Keratinocyte (primary cell): ENCODE results near the gene PCARE. TPM values are rescaled to one million over a fixed set of nuclear protein-coding genes. Genes with fewer than 3 reads are reported as not detected.

ENCODE experiments used
- DNase-seq: peaks from one replicate; pipeline ENCODE4 v3.0.0-alpha.2; 2011; ENCODE audit warnings: low read depth, missing footprints, low spot score
- FAIRE-seq: peaks from 2 replicates; lab custom pipeline; 2011; peaks lifted over from hg19 to GRCh38; lab: Jason Lieb, UNC
- H2AFZ ChIP-seq: 2 replicates; pipeline ENCODE4 v1.6.0; 2012; ENCODE audit warnings: low read length, control low read depth, inconsistent platforms; ENCODE audit not compliant: control insufficient read depth
- H3K27ac ChIP-seq: 2 replicates; pipeline ENCODE4 v1.5.1; 2011; ENCODE audit warnings: low read length; ENCODE audit not compliant: control insufficient read depth, insufficient read depth
- H3K27me3 ChIP-seq: 3 replicates; pipeline ENCODE4 v1.6.0; 2011; ENCODE audit warnings: low read length; ENCODE audit not compliant: control insufficient read depth, insufficient read depth; ENCODE audit errors: extremely low read depth
- H3K36me3 ChIP-seq, 2 experiments: 2 replicates in 1 of 2; 3 replicates in 1 of 2; pipeline ENCODE4 v1.5.1; 2011; ENCODE audit warnings: low read length in 2 of 2, mild to moderate bottlenecking in 1 of 2; ENCODE audit not compliant: control insufficient read depth in 2 of 2, insufficient read depth in 2 of 2; ENCODE audit errors: extremely low read depth in 1 of 2
- H3K4me1 ChIP-seq: 3 replicates; pipeline ENCODE4 v1.5.1; 2011; ENCODE audit warnings: low read length; ENCODE audit not compliant: control insufficient read depth, insufficient read depth; ENCODE audit errors: extremely low read depth
- H3K4me2 ChIP-seq: 3 replicates; pipeline ENCODE4 v1.6.0; 2011; ENCODE audit warnings: low read depth, low read length; ENCODE audit not compliant: control insufficient read depth, insufficient read depth; ENCODE audit errors: extremely low read depth
- H3K4me3 ChIP-seq, 3 experiments: fragments of 200-600 bp in 1 of 3; sonication (generic) in 1 of 3; 2 replicates in 2 of 3; 3 replicates in 1 of 3; pipeline ENCODE4 v1.5.1; 2011 to 2016; ENCODE audit warnings: low read length in 3 of 3, mild to moderate bottlenecking in 3 of 3, control low read depth in 2 of 3, inconsistent platforms in 1 of 3, low read depth in 1 of 3, mixed read lengths in 1 of 3, mixed run types in 1 of 3, moderate library complexity in 1 of 3; ENCODE audit not compliant: control insufficient read depth in 2 of 3, insufficient read depth in 2 of 3; ENCODE audit errors: extremely low read depth in 1 of 3
- H3K79me2 ChIP-seq: 2 replicates; pipeline ENCODE4 v1.6.0; 2012; ENCODE audit warnings: low read length; ENCODE audit not compliant: control insufficient read depth, insufficient read depth
- H3K9ac ChIP-seq: 3 replicates; pipeline ENCODE4 v1.6.0; 2011; ENCODE audit warnings: low read length; ENCODE audit not compliant: control insufficient read depth, insufficient read depth; ENCODE audit errors: extremely low read depth
- H3K9me1 ChIP-seq: 3 replicates; pipeline ENCODE4 v1.6.0; 2011; ENCODE audit warnings: low read length; ENCODE audit not compliant: control insufficient read depth, insufficient read depth; ENCODE audit errors: extremely low read depth
- H3K9me3 ChIP-seq: 2 replicates; pipeline ENCODE4 v1.5.1; 2012; ENCODE audit warnings: low read depth, low read length; ENCODE audit not compliant: control insufficient read depth
- H4K20me1 ChIP-seq: 3 replicates; pipeline ENCODE4 v1.6.0; 2011; ENCODE audit warnings: low read length; ENCODE audit not compliant: control insufficient read depth, insufficient read depth; ENCODE audit errors: extremely low read depth
- CTCF ChIP-seq, 3 experiments: IDR thresholded peaks in 1 of 3; conservative IDR thresholded peaks in 1 of 3; optimal IDR thresholded peaks in 1 of 3; 2 replicates in 2 of 3; 3 replicates in 1 of 3; pipeline versions ENCODE3 to v1.5.1; 2011; ENCODE audit warnings: low read length in 3 of 3, mild to moderate bottlenecking in 3 of 3, moderate library complexity in 2 of 3, control low read depth in 1 of 3, inconsistent platforms in 1 of 3; ENCODE audit not compliant: insufficient read depth in 2 of 3; ENCODE audit errors: extremely low read depth in 1 of 3
- EZH2 ChIP-seq: IDR thresholded peaks from one replicate; pipeline ENCODE4 v1.6.1; 2012; ENCODE audit warnings: inconsistent platforms, mild to moderate bottlenecking, low read length, moderate library complexity
- dilution Hi-C: fragments of 300-500 bp; cut with MboI; formaldehyde crosslinking; loops from one replicate; pipeline ENCODE4 v1.7.0; 2020; ENCODE audit warnings: low sequenced_read_pairs; ENCODE audit not compliant: extremely low pct_ligation_motif_present
- polyA plus RNA-seq, 5 experiments: library from polyadenylated mRNA; depleted of rRNA in 3 of 5; stranded (reverse) in 3 of 5; stranded (forward) in 1 of 5; unstranded in 1 of 5; fragments of >200 nt; gene quantifications; 1 replicate in 1 of 5; 2 replicates in 3 of 5; 3 replicates in 1 of 5; pipeline versions ENCODE4 v1.2.1 to v1.2.3, GENCODE V29; 2011 to 2012; ENCODE audit warnings: missing spikeins in 2 of 5, low read depth in 1 of 5, low replicate concordance in 1 of 5

The PCARE gene
- polyA plus RNA-seq, 1 donor (not counting 4 experiments of a cell fraction or from before 2014, with no cell fraction given): not detected

- no peaks in the 10 kb centered on the region for H4K20me1 ChIP-seq
- no peaks in the 10 kb centered on the region for H3K27me3 ChIP-seq
- TF ChIP-seq EZH2 (no peak), CTCF (optimal IDR thresholded peaks at IDR 0.05 in 1 of 3, IDR thresholded peaks at IDR 0.05 in 1 of 3, conservative IDR thresholded peaks at IDR 0.05 in 1 of 3; ENCODE audit: extremely low read depth in 1 of 3, insufficient read depth in 2 of 3, low read length in 3 of 3) (no peak)
- H3K79me2 ChIP-seq: no peaks in the 10 kb centered on the region
- no peak overlapping the region for H2AFZ ChIP-seq
- DNase-seq (no peak), FAIRE-seq (no peak)
- H3K9me1 ChIP-seq: no peaks in the 10 kb centered on the region
- H3K36me3 ChIP-seq: no peaks in the 10 kb centered on the region
- no peak overlapping the region for H3K4me3 ChIP-seq
- no peaks in the 10 kb centered on the region for H3K9me3 ChIP-seq
- no peak overlapping the region for H3K9ac ChIP-seq
- dilution Hi-C loops: no loop called here
- no peak overlapping the region for H3K27ac ChIP-seq
- H3K4me1 ChIP-seq: peaks cover 7% of the 10 kb centered on the region
- no peak overlapping the region for H3K4me2 ChIP-seq
These were observed 31.7 kb downstream of the PCARE start for GRCh38 chr2:29042561-29043075.

DNA sequence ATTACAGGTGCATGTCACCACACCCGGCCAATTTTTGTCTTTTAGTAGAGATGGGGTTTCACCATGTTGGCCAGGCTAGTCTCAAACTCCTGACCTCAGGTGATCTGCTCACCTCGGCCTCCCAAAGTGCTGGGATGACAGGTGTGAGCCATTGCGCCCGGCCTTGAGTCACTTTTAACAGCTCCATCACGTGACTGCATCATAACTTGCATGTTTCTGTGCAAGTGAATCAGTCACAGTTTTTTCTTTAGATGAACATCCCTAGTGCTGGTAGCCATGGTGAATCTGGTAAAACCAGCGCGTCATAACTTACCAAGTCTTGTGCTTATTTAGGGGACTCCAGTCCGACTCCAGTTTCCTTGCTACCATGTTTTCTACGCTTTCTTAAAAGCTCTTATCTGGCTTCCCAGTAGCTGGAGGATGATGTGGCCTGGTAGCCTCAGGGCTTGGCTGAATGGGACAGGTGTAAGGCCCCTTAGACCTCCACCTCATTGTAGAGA is 33.1 kb downstream of the PCARE start:
- DNase-seq (no peak), FAIRE-seq (no peak)
- Histone ChIP-seq H3K79me2 (no peaks in the 10 kb centered on the region), H4K20me1 (no peaks in the 10 kb centered on the region), H3K27ac (no peak overlapping the region), H3K9ac (no peak overlapping the region), H3K9me3 (no peaks in the 10 kb centered on the region), H3K27me3 (no peaks in the 10 kb centered on the region), H2AFZ (no peak overlapping the region), H3K4me1 (peaks cover 7% of the 10 kb centered on the region), H3K4me2 (no peak overlapping the region), H3K4me3 (no peak overlapping the region), H3K9me1 (no peaks in the 10 kb centered on the region), H3K36me3 (no peaks in the 10 kb centered on the region)
- TF ChIP-seq EZH2 (no peak), CTCF (optimal IDR thresholded peaks at IDR 0.05 in 1 of 3, IDR thresholded peaks at IDR 0.05 in 1 of 3, conservative IDR thresholded peaks at IDR 0.05 in 1 of 3; ENCODE audit: extremely low read depth in 1 of 3, insufficient read depth in 2 of 3, low read length in 3 of 3) (no peak)
- dilution Hi-C loops: no loop called here
